ENCODE results near the gene NRXN2.
A peak's percentile ranks its signal among the peaks of the same experiment; 100 is the strongest.

Gene NRXN2

GRCh38 chr11:64627371-64627770 lies 95.6 kb downstream of the NRXN2 start:
- DNase-seq (ENCODE audit: low spot score), result no peak

GRCh38 chr11:64626637-64627036 lies 96.4 kb downstream of the NRXN2 start:
- no peak for DNase-seq (ENCODE audit: low spot score)

- no peak for DNase-seq (ENCODE audit: low spot score)
Observed at GRCh38 chr11:64624883-64625481, 98.0 kb downstream of the NRXN2 start.

- no peak for DNase-seq (ENCODE audit: low spot score)
Observed at GRCh38 chr11:64622681-64623080, 100.3 kb downstream of the NRXN2 start.

- DNase-seq (ENCODE audit: low spot score), result no peak
Observed at GRCh38 chr11:64621283-64622019, 101.5 kb downstream of the NRXN2 start.

GRCh38 chr11:64620381-64620971 lies 102.5 kb downstream of the NRXN2 start:
- no peak for DNase-seq (ENCODE audit: low spot score)

- DNase-seq (ENCODE audit: low spot score), result peak; percentile 51
Observed at GRCh38 chr11:64619811-64620380, 103.1 kb downstream of the NRXN2 start.

- DNase-seq (ENCODE audit: low spot score), result no peak
Observed at GRCh38 chr11:64619196-64619595, 103.8 kb downstream of the NRXN2 start.

GRCh38 chr11:64616817-64617216 lies 106.2 kb downstream of the NRXN2 start:
- DNase-seq (ENCODE audit: low spot score), result no peak

- no peak for DNase-seq (ENCODE audit: low spot score)
Observed at GRCh38 chr11:64614917-64615316, 108.1 kb downstream of the NRXN2 start.

GRCh38 chr11:64613648-64614047 lies 109.3 kb downstream of the NRXN2 start:
- DNase-seq (ENCODE audit: low spot score), result no peak

GRCh38 chr11:64611869-64612646 lies 110.9 kb downstream of the NRXN2 start:
- no peak for DNase-seq (ENCODE audit: low spot score)

GRCh38 chr11:64611176-64611575 lies 111.8 kb downstream of the NRXN2 start:
- no peak for DNase-seq (ENCODE audit: low spot score)

GRCh38 chr11:64610596-64610995 lies 112.4 kb downstream of the NRXN2 start:
- no peak for DNase-seq (ENCODE audit: low spot score)

- no peak for DNase-seq (ENCODE audit: low spot score)
Observed at GRCh38 chr11:64609436-64610047, 113.5 kb downstream of the NRXN2 start.

- no peak for DNase-seq (ENCODE audit: low spot score)
Observed at GRCh38 chr11:64608636-64609035, 114.4 kb downstream of the NRXN2 start.

- DNase-seq (ENCODE audit: low spot score), result peak; percentile 81
Observed at GRCh38 chr11:64608046-64608445, 115.0 kb downstream of the NRXN2 start.

GRCh38 chr11:64607381-64607985 lies 115.5 kb downstream of the NRXN2 start:
- no peak for DNase-seq (ENCODE audit: low spot score)

GRCh38 chr11:64606796-64607380 lies 116.1 kb downstream of the NRXN2 start:
- no peak for DNase-seq (ENCODE audit: low spot score)

- no peak for DNase-seq (ENCODE audit: low spot score)
Observed at GRCh38 chr11:64605656-64606585, 117.1 kb downstream of the NRXN2 start.
